HG03135 (cell line): ENCODE measurements around the gene TRAK1.

ENCODE experiments used
- ATAC-seq: cut with Tn5 transposase; IDR thresholded peaks from one replicate; pipeline ENCODE4 v1.9.1; 2021; ENCODE audit warnings: mild to moderate bottlenecking, moderate library complexity; ENCODE audit not compliant: unreplicated experiment

The TRAK1 gene

GRCh38 chr3:42270561-42270960 lies 179.4 kb downstream of the TRAK1 start:
- no peak for ATAC-seq

- ATAC-seq = no peak
Observed at GRCh38 chr3:42271786-42272185, 180.6 kb downstream of the TRAK1 start.

GRCh38 chr3:42273361-42273760 lies 182.2 kb downstream of the TRAK1 start:
- no peak for ATAC-seq

- no peak for ATAC-seq
Observed at GRCh38 chr3:42274266-42274665, 183.1 kb downstream of the TRAK1 start.

- ATAC-seq = no peak
Observed at GRCh38 chr3:42275217-42275616, 184.1 kb downstream of the TRAK1 start.
